ENCODE data around the gene PIK3C3. TPM values are rescaled to one million over a fixed set of nuclear protein-coding genes. Genes with fewer than 3 reads are reported as not detected.

Gene PIK3C3
- total RNA-seq, 1 donor from 2014 or later, result 74.6 TPM

DNA sequence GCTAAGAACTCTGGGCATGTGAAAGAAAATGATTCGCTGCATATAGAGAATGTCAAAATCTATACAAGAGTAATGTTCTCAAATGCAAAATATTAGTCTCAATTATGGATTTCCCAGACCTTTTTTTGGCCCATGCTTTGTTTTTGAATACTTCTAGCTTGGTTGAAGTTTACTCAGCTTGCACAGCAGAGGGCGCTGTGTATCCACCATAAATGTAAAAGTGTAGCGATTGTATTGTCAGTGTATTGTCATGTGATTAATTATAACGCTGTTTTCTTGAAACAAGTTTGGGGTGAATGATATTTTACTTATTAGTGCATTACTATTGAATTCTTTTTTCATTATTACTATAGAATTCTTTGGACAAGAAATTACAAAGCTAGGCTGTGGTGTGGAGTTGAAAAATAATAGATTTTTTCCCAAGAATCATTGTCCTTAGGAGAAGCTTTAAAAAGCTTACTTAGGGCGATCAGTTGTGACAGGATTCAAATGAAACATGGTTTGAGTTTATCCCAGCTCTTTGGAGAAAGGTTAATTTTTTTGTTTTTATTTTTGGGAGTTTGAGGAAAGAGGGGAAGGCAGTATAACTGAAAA lies 98.3 kb downstream of the PIK3C3 start:
- FAIRE-seq, result peak; percentile 95
- peak; percentile 14 to 25 for DNase-seq (ENCODE audit: low spot score in 2 of 2)

DNA sequence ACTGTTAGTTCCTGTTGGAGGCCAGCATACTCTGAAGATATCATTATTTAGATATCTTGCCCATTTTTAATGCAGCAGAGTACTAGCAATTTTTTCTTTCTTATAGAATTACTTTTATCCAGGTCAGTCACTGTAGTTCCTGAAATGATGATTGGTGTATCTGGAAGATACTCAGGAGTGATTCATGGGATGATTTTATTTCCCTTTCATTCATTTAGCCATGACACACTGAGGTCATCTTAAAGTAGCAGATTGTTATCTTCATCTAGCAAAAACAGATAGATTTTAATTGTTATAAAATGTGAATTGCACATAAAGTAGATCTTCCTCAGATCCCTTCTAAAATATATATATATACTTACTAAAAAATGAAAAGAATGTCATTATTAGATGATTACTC lies 109.1 kb downstream of the PIK3C3 start:
- DNase-seq (ENCODE audit: low spot score in 2 of 2) (no peak), FAIRE-seq (no peak)

DNA sequence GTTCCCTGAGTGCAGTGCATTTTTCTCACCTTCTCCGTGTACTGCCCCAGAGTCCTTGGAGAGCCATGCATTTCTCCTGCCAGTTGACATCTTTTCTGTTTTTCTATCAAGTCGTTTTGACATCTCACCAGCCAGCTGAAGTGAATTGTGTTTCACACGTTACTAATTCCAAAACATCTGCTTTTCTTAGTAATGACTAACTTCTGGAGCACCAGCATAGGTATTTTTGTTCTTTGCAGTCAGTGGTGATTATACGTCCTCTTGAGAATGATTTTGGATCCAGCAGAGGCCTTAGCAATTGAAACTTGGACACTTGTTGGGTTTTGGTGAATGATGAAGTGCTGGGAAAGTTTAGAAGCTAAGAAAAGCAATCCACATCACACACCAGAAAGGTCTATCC lies 112.5 kb downstream of the PIK3C3 start:
- DNase-seq (ENCODE audit: low spot score in 2 of 2) (no peak), FAIRE-seq (no peak)

DNA sequence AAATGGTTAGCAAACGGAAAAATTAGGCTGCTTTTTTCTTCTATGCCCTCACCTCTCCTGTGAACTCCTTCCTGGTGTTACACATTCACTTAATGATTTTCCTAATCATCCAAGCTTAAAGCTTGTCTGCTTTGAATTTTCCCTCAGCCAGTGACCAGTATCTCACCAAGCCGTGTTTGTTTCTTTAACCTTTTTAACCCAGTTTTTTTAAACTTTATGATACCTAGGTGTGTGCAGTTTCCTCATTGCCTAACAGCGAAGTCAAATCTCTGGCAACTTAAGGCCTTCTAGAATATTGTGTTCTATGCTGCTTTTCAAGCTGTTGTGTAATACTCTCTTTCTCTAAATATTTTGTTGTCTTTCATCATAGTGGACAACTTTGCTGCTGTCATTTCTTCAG lies 113.0 kb downstream of the PIK3C3 start:
- FAIRE-seq (no peak), DNase-seq (ENCODE audit: low spot score in 2 of 2) (no peak)

DNA sequence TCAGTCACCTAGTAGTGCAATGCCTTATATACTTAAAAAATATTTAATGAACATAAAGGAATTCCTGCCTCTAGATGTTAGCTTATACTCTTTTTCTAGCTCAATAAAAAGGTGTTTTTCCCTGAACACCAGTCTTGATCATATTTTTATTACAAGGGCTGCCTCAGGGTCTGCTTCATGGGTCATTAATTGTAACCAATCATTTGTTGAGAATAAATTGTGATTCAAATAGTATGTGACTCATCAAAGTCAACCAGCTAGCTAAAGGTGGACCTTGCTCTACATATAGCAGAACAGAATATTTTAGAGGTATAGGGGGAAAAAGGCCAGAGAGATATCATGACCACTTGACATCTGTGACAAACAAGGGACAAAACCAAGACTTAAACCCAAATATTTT lies 114.0 kb downstream of the PIK3C3 start:
- DNase-seq (ENCODE audit: low spot score in 2 of 2) (no peak), FAIRE-seq (no peak)

DNA sequence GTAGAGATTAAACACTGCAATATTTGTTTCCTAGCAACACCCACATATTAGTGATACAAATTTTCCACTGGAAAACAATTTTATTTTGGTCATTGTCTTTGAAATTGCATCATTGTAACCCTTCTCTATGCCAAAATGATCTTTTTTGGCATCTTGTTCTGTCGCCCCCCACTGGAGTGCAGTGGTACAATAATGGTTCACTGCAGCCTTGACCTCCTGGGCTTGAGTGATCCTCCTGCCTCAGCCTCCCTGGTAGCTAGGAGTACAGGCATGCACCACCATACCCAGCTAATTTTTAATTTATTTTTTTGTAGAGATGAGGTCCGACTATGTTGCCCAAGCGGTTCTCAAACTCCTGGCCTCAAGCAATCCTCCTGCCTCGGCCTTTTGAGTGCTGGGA lies 117.4 kb downstream of the PIK3C3 start:
- FAIRE-seq (no peak), DNase-seq (ENCODE audit: low spot score in 2 of 2) (no peak)

DNA sequence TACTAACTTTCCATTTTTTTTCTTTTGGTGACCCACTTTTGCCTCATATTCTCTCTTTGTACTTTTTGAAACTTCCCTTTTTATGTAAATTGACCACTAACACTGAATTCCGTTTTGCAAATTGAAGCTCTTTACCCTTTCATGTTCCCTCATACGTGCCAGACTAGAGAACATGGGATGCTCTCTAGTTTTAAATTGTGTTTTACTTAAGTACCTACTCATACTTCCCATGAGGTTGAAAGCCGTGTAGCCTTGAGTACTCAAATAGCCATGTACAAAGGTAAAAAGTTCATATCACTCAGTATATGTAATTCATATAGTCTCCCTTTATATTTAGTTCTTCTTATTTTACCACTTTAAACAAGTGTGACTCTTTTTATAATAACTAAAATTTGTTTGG lies 119.7 kb downstream of the PIK3C3 start:
- no peak for FAIRE-seq

DNA sequence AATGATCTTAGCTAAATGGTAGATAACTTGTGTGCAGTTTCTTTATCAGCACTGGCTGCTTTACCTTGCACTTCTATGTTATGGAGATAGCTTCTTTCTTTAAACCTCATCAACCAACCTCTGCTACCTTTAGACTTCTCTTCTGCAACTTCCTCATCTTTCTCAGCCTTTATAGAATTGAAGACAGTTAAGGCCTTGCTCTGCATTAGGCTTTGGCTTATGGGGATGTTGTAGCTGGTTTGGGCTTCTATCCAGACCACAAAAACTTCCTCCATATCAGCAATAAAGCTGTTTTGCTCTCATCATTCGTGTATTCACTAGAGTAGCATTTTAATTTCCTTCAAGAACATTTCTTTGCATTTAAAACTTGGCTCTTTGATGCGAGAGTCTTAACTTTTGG lies 123.7 kb downstream of the PIK3C3 start:
- no peak for FAIRE-seq

More for the DNA sequence above, 119.7 kb downstream of the PIK3C3 start:
- no peak for DNase-seq (ENCODE audit: low spot score in 2 of 2)

DNA sequence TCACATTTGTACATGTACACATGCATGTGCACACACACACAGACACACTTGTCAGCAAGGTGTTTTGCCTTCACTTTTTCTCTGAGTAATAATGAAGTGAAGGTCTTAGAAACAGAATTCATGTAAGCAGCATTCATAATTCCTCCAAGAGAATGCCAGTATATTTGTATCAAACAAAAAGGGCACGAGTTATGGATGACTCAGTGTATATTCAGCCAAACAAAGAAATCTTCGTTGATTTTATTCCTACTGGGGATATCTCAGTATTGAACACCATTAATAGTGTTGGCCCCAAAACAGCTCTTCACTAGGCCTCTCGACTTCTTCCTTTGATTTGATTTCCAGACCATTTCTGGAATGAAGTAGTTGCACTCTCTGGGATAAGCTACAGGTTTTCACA lies 125.3 kb downstream of the PIK3C3 start:
- DNase-seq (ENCODE audit: low spot score in 2 of 2) (no peak), FAIRE-seq (no peak)

More for the DNA sequence above, 123.7 kb downstream of the PIK3C3 start:
- DNase-seq (ENCODE audit: low spot score in 2 of 2), result no peak

DNA sequence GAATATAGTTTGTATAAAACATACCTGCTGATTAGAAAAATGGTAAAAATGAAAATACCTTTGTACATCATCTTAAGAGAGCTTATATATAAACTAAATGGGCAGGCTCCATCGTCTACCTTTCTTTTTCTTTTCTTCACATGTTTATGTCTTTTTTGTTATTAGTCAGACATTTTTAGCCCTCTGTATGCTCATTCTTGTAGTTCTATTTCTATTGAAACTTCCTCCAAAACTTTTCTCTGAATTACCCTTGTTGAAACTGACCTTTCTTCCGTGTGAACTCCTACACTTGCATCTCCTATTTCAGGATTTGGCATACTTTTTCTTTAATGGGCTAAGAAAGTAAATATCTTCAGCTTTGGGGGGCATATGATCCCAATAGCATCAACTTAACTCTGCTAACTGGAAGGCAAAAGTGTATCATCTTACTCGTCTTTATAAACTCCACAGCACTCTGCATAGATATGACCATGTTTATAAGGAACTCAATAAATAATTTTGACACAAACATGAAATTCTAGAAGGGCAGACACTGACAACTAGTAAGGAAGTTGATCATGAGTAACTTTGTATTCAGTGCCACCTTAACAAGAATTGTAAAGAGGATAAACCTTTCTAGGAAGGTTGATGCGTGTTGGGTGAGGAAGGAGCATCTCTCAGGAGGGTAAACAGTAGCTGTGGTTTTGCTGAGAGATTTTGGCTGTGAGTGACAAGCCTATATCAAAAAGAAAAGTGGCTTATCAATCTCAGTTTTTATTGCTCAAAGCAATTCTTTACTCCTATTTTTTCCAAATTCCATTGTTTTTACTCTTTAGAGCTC lies 127.6 kb downstream of the PIK3C3 start:
- no peak for FAIRE-seq

DNA sequence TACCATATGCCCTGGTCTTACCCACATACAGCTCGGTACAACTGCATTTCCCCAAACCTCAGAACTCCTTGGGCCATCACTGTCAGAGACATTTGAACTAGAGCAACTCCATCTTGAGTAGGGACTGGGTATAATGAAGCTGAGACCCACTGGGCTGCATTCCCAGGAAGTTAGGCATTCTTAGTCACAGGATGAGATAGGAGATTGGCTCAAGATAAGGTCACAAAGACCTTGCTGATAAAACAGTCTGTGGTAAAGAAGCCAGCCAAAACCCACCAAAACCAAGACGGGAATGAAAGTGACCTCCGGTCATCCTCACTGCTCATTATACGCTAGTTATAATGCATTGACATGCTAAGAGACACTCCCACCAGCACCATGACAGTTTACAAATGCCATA lies 131.3 kb downstream of the PIK3C3 start:
- FAIRE-seq (no peak), DNase-seq (ENCODE audit: low spot score in 2 of 2) (no peak)

More for the DNA sequence above, 127.6 kb downstream of the PIK3C3 start:
- no peak for DNase-seq (ENCODE audit: low spot score in 2 of 2)

DNA sequence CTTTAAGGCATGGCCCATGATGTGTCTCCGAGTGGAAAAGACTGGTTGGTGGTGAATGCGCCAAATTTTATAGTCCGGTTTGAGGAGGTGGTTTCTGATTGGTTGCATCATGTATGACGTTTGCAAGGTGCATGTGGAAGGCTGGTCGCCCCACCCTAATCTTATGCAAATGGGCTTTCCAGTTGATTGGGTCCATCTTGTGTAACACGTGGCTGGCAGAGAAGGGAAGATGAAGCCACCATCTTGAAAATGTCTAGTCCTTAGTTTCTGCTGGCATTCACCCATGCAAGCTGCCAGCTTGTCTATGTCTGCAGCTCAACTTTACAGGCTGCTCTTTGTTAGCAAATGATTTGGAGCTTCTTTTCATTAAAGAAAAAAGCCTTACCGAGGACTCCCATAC lies 132.2 kb downstream of the PIK3C3 start:
- DNase-seq (ENCODE audit: low spot score in 2 of 2) (no peak), FAIRE-seq (no peak)

DNA sequence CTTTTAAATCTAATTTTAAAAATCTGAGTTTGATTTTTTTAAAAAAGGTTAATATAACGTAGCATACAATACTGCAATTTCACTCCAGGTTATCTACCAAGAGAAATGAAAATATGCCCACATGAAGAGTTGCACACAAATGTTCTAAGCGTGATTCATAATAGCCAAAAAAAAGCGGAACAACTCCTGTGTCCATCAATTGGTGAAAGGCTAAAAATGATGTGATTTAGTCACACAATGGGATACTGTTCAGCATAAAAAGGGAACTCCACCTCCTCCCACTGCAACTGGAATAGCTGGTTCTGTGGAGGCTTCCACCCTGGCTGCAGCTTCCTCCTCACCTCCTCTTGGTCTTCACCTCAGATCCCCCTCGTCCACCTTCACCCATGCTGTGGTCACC lies 132.8 kb downstream of the PIK3C3 start:
- FAIRE-seq, result no peak
- DNase-seq (ENCODE audit: low spot score in 2 of 2), result no peak

DNA sequence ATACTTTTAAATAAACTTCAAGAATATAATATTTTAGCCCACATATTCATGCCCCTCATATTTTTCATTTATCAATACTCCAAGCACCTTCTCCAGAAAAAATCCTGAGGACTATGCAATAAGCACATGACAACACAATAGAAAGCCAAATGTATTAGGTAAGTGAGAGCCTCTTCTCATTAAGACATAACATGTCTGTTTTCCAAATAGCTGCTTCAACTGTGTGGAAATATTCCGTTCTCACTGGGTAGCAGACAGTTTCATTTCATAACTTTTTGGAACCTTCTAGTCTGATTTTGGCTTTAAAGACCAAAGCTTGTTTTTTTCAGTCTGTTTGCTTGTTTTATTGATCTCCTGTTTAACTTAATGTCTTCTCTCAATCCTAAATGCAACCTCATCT lies 137.8 kb downstream of the PIK3C3 start:
- DNase-seq (ENCODE audit: low spot score in 2 of 2), result no peak
- FAIRE-seq, result no peak

DNA sequence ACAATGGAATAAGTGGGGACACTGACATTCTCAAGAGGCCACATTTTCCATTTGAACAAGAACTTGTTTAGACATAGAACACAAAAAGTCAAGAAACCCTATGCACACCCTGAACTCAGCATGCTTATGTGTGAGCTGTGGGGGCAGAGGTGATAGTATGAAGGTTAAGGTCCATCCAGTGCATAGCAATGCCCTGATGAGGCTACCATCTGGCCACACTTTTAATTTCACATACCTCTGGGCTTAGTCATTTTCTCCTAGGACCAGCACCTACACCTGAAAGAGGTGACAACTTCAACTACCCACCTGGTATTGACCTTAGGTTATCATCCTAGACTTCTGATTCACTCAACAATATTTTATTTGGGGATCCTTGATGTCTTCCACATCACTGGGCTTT lies 139.8 kb downstream of the PIK3C3 start:
- DNase-seq (ENCODE audit: low spot score in 2 of 2) (no peak), FAIRE-seq (no peak)

DNA sequence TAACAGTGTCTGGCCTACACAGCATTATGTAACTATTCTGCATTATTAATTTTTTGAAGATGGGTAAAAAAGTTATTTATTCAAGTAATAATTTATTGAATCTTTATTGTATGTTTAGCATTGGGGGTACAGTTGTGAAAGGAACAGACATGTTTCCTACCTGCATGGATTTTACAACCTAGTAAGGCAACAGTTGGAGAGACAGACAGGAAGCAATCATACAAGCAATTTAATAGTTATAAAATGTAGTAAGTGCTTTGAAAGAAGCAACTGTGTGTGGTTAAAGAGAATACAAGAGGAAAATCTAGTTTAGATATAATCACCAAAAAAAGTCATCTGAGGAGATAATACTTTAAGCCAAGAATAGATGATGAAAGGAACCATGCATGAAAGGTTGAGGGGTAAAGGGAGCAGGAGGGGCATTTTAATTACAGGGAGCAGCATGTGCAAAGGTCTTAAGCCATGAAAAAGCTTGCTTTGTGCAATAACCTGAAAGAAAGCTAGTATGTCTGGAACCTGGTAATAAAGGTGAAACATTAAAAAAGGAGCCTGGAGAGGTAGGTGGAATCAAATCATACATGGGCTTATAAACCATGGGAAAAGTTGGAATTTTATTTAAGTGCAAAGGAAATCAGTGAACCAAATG lies 140.8 kb downstream of the PIK3C3 start:
- DNase-seq (ENCODE audit: low spot score in 2 of 2) (no peak), FAIRE-seq (no peak)

DNA sequence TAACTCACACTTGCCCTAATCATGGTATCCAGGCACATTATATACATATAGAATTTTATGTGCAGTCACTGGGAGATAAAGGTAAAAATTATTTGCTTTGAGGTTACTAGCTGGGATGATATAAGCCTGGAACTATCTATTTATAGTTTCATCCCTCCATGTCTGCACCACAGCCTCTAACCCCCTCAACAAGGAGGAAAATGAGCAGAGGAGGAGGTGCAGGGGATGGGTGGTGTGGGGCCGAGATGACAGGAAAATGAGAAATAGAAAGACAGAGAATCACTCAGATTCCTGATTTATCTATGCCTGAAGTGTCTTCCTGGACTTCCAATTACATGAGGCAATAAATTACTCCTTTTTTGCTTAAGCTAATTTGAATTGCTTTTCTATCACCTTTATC lies 145.2 kb downstream of the PIK3C3 start:
- DNase-seq (ENCODE audit: low spot score in 2 of 2), result no peak
- no peak for FAIRE-seq

DNA sequence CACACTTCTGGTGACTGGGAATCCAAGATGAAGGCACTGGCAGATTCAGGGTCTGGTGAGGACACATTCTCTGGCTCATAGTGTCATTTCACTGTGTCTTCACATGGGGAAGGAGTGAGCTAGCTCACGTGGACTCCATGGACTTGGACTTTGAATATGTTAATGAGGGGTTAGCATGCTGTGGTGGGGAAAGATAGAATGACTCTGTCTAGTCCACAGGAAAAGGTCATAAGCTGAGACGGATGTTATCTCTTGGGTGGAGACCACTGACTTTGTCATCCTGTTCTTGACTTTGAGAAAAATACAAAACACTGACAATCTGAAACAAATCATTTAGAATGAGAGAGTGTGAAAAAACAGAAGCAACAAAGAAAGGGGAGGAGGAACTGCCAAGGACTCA lies 145.9 kb downstream of the PIK3C3 start:
- FAIRE-seq, result no peak
- DNase-seq (ENCODE audit: low spot score in 2 of 2), result no peak

DNA sequence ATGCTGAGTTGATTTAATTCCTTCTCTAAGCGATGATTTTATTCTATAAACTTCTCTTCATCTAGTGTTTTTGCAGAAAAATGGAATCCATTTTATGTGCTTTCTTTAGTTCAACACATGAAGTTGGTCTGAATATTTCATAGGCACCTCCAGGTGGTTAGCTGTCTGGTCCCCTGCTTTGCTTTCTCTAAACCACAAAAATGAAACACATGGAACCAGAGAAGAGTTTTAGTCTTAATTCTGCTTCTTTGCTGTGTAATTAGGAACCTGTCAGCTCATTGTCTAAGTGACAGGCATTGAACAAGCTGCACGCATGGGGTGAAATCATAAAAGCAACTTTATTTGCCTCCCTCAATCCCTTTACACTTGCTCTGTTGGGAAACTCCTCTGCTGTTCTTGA lies 150.4 kb downstream of the PIK3C3 start:
- no peak for FAIRE-seq

DNA sequence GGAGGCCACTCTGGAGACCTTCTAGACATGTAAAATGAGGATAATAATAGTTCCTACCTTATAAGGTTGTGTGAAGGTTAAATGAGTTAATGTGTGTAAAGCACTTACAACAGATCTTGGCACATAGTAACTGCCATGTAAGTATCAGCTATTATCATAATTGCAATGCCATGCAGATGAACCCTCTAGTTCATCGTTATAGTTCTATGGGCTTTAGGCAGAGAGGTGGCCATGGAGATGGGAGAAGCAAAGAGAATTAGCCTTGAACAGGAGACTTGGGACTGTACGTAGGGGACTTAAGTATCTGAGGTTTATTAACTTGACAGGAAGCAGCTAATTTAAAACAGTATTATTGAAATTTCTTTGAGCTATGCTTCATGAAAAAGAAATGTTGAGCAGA lies 151.8 kb downstream of the PIK3C3 start:
- no peak for DNase-seq (ENCODE audit: low spot score in 2 of 2)
- FAIRE-seq, result no peak

More for the DNA sequence above, 150.4 kb downstream of the PIK3C3 start:
- DNase-seq (ENCODE audit: low spot score in 2 of 2), result no peak

DNA sequence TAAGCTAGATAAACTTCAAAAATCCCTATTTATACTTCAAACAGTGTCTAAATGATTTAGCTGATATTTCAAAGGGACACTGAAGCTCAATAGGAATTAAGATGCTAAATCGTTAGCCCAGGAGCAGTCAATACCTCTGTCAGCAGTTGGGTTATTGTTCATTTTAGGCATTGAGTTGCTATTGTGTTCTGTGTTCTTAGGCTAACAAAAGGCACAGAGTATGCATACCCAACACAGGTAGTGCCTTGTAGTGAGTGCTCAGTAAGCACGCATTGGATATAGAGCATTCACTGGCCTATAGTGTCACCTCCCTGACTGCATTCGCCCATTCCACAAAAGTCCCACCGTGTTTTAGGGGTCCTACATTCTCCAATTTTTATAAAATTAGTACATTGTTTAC lies 152.3 kb downstream of the PIK3C3 start:
- FAIRE-seq (no peak), DNase-seq (ENCODE audit: low spot score in 2 of 2) (no peak)

Measured in frontal cortex (tissue), 4 donors.